Astrocyte (in vitro differentiated cells and primary cell): Measurements from ENCODE around the gene ENG. TPM values are rescaled to one million over a fixed set of nuclear protein-coding genes. Genes with fewer than 3 reads are reported as not detected.

Experiments
- DNase-seq: peaks from one replicate; pipeline ENCODE4 v3.0.0-alpha.2; 2010; ENCODE audit warnings: low read depth
- FAIRE-seq: peaks from 2 replicates; lab custom pipeline; 2011; peaks lifted over from hg19 to GRCh38; lab: Jason Lieb, UNC
- H2AFZ ChIP-seq: 2 replicates; pipeline ENCODE4 v1.6.0; 2012; ENCODE audit warnings: low read depth, low read length, inconsistent platforms
- H3K27ac ChIP-seq: 2 replicates; pipeline ENCODE4 v1.5.1; 2011; ENCODE audit warnings: low read depth, low read length, inconsistent platforms
- H3K27me3 ChIP-seq: 2 replicates; pipeline ENCODE4 v1.6.0; 2011; ENCODE audit warnings: low read length, inconsistent platforms; ENCODE audit not compliant: insufficient read depth
- H3K36me3 ChIP-seq: 2 replicates; pipeline ENCODE4 v1.5.1; 2011; ENCODE audit warnings: low read length, inconsistent platforms; ENCODE audit not compliant: insufficient read depth
- H3K4me1 ChIP-seq: 2 replicates; pipeline ENCODE4 v1.5.1; 2011; ENCODE audit warnings: low read length, inconsistent platforms; ENCODE audit not compliant: insufficient read depth
- H3K4me2 ChIP-seq: 2 replicates; pipeline ENCODE4 v1.6.0; 2012; ENCODE audit warnings: low read length, inconsistent platforms
- H3K4me3 ChIP-seq: 2 replicates; pipeline ENCODE4 v1.5.1; 2011; ENCODE audit warnings: low read depth, mild to moderate bottlenecking, low read length, inconsistent platforms; ENCODE audit not compliant: insufficient read depth
- H3K79me2 ChIP-seq: 2 replicates; pipeline ENCODE4 v1.6.0; 2012; ENCODE audit warnings: mild to moderate bottlenecking, low read length, inconsistent platforms; ENCODE audit not compliant: insufficient read depth
- H3K9ac ChIP-seq: 2 replicates; pipeline ENCODE4 v1.6.0; 2012; ENCODE audit warnings: mild to moderate bottlenecking, low read length, inconsistent platforms
- H3K9me3 ChIP-seq: 2 replicates; pipeline ENCODE4 v1.5.1; 2012; ENCODE audit warnings: low read depth, mild to moderate bottlenecking, low read length, inconsistent platforms; ENCODE audit not compliant: insufficient read depth
- H4K20me1 ChIP-seq: 2 replicates; pipeline ENCODE4 v1.6.0; 2012; ENCODE audit warnings: low read length, inconsistent platforms; ENCODE audit not compliant: insufficient read depth
- H3K27ac Mint-ChIP-seq: one replicate; pipeline ENCODE4 v1.8.0; 2021; ENCODE audit warnings: mild to moderate bottlenecking, mixed read lengths; ENCODE audit not compliant: unreplicated experiment
- H3K27me3 Mint-ChIP-seq: one replicate; pipeline ENCODE4 v1.8.0; 2021; ENCODE audit warnings: low read depth, mixed read lengths; ENCODE audit not compliant: unreplicated experiment
- H3K36me3 Mint-ChIP-seq: one replicate; pipeline ENCODE4 v1.8.0; 2021; ENCODE audit warnings: low read depth, mixed read lengths; ENCODE audit not compliant: unreplicated experiment
- H3K4me1 Mint-ChIP-seq: one replicate; pipeline ENCODE4 v1.8.0; 2021; ENCODE audit warnings: low read depth, mixed read lengths; ENCODE audit not compliant: unreplicated experiment
- H3K4me3 Mint-ChIP-seq: one replicate; pipeline ENCODE4 v1.8.0; 2021; ENCODE audit warnings: mild to moderate bottlenecking, moderate library complexity, mixed read lengths; ENCODE audit not compliant: unreplicated experiment
- H3K9me3 Mint-ChIP-seq: one replicate; pipeline ENCODE4 v1.8.0; 2021; ENCODE audit warnings: mild to moderate bottlenecking, mixed read lengths; ENCODE audit not compliant: unreplicated experiment
- CTCF ChIP-seq: IDR thresholded peaks from 2 replicates; pipeline ENCODE4 v1.5.1; 2011; ENCODE audit warnings: low read depth, mild to moderate bottlenecking, inconsistent platforms, low read length, moderate library complexity; ENCODE audit not compliant: insufficient read depth
- EZH2 ChIP-seq: IDR thresholded peaks from 2 replicates; pipeline ENCODE4 v1.6.1; 2012; ENCODE audit warnings: mild to moderate bottlenecking, low read length, inconsistent platforms; ENCODE audit not compliant: insufficient read depth
- total RNA-seq: library from RNA; stranded (reverse); gene quantifications from 2 replicates; pipeline ENCODE4 v1.2.1, GENCODE V29; 2021

ENG gene
- total RNA-seq, 1 donor from 2014 or later, result 1.2 TPM

- Histone ChIP-seq H3K4me3 (no peak overlapping the region), H3K4me1 (peaks cover 28% of the 10 kb centered on the region), H3K9ac (no peak overlapping the region), H3K4me2 (no peak overlapping the region), H3K36me3 (no peaks in the 10 kb centered on the region), H4K20me1 (peaks cover 10% of the 10 kb centered on the region), H2AFZ (no peak overlapping the region), H3K27ac (no peak overlapping the region), H3K9me3 (no peaks in the 10 kb centered on the region), H3K79me2 (peaks cover 15% of the 10 kb centered on the region), H3K27me3 (no peaks in the 10 kb centered on the region)
- H3K4me3 Mint-ChIP-seq, result no peak overlapping the region
- peaks cover 19% of the 10 kb centered on the region for H3K4me1 Mint-ChIP-seq
- no peak for FAIRE-seq
- no peak for TF ChIP-seq CTCF
- no peak for TF ChIP-seq EZH2
- H3K27ac Mint-ChIP-seq, result no peak overlapping the region
- H3K27me3 Mint-ChIP-seq, result no peaks in the 10 kb centered on the region
- H3K9me3 Mint-ChIP-seq, result no peaks in the 10 kb centered on the region
- no peaks in the 10 kb centered on the region for H3K36me3 Mint-ChIP-seq
- no peak for DNase-seq
These were observed 25.7 kb upstream of the ENG start for GRCh38 chr9:127880143-127880542.

DNA sequence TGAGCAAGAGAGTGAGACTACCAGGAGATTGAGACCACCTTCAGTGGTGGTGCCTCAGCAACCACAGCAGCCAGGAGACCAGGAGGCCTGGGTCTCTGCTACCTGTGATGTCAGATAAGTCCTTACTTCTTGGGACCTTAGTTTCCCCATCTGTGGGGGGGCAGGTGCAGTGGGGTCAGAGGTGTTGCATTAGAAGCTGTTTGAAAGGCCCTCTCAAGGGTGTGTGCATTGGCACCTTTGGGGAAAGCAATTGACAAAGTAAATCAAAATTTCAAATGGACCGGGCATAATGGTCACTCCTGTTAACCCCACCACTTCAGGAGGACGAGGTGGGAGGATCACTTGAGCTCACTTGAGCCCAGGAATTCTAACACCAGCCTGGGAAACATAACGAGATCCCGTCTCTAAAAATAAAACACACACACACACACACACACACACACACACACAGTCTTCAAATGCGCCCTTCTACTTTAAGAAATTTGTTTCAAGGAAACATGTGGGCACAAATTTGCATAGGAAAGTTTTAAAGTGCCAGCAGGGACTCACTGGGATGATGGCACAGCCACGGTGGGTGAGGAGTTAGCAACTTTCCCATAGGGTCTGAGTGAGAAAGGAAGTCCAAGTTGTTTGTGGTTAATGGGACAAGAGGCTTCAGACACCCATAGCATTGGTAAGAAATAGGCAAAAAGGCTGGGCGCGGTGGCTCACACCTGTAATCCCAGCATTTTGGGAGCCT, 24.4 kb upstream of the ENG start:
- H3K27me3 ChIP-seq, result no peaks in the 10 kb centered on the region
- TF ChIP-seq CTCF, result no peak
- TF ChIP-seq EZH2, result no peak
- peaks cover 20% of the 10 kb centered on the region for H3K79me2 ChIP-seq
- H3K4me3 Mint-ChIP-seq, result no peak overlapping the region
- no peak overlapping the region for H3K27ac Mint-ChIP-seq
- H3K4me1 Mint-ChIP-seq, result peaks cover 7% of the 10 kb centered on the region
- no peaks in the 10 kb centered on the region for H3K27me3 Mint-ChIP-seq
- H3K9ac ChIP-seq, result no peak overlapping the region
- H4K20me1 ChIP-seq, result peaks cover 14% of the 10 kb centered on the region
- no peak overlapping the region for H2AFZ ChIP-seq
- H3K36me3 Mint-ChIP-seq, result no peaks in the 10 kb centered on the region
- H3K9me3 Mint-ChIP-seq, result no peaks in the 10 kb centered on the region
- H3K4me2 ChIP-seq, result no peak overlapping the region
- H3K4me1 ChIP-seq, result peaks cover 36% of the 10 kb centered on the region
- no peaks in the 10 kb centered on the region for H3K36me3 ChIP-seq
- no peaks in the 10 kb centered on the region for H3K9me3 ChIP-seq
- FAIRE-seq (no peak), DNase-seq (no peak)
- H3K4me3 ChIP-seq, result no peak overlapping the region
- H3K27ac ChIP-seq, result no peak overlapping the region

- Histone ChIP-seq H3K36me3 (no peaks in the 10 kb centered on the region), H3K79me2 (peaks cover 20% of the 10 kb centered on the region), H3K27ac (no peak overlapping the region), H3K4me1 (peaks cover 37% of the 10 kb centered on the region), H3K27me3 (no peaks in the 10 kb centered on the region), H3K9me3 (no peaks in the 10 kb centered on the region), H3K9ac (peak overlapping the region; percentile 77), H4K20me1 (peaks cover 18% of the 10 kb centered on the region), H2AFZ (peak overlapping the region; percentile 87), H3K4me2 (peak overlapping the region; percentile 94), H3K4me3 (peak overlapping the region; percentile 56)
- Mint-ChIP-seq H3K9me3 (no peaks in the 10 kb centered on the region), H3K36me3 (no peaks in the 10 kb centered on the region), H3K4me3 (peak overlapping the region; percentile 68), H3K27ac (no peak overlapping the region), H3K4me1 (peaks cover 7% of the 10 kb centered on the region), H3K27me3 (no peaks in the 10 kb centered on the region)
- DNase-seq (no peak), FAIRE-seq (no peak)
- TF ChIP-seq EZH2 (no peak), CTCF (no peak)
These were observed 23.7 kb upstream of the ENG start for GRCh38 chr9:127878001-127878651.
